ENCODE measurements around the gene FOXO6. TPM values are rescaled to one million over a fixed set of nuclear protein-coding genes. Genes with fewer than 3 reads are reported as not detected.

Gene FOXO6
- total and polyA plus RNA-seq, 2 donors from 2014 or later: 0.47 to 1.0 TPM

GRCh38 chr1:41382480-41383090, 21.4 kb downstream of the FOXO6 start:
- H3K27ac ChIP-seq (ENCODE audit: low read depth in 2 of 2, low read length in 2 of 2): peak overlapping the region; percentile 40 to 71
- H3K27me3 ChIP-seq (ENCODE audit: control insufficient read depth, insufficient read depth, low read length): peaks cover 12% of the 10 kb centered on the region
- no peak for FAIRE-seq
- H3K4me1 ChIP-seq (ENCODE audit: control insufficient read depth in 2 of 3, insufficient read depth in 2 of 3, low read depth in 1 of 3, low read length in 3 of 3): peaks cover 0 to 16% (median 7%) of the 10 kb centered on the region in 3 donors
- intact Hi-C loops (cut with DNase I): no loop called here
- peak overlapping the region in 2 of 3 donors; percentile 6 to 41 for H3K4me3 ChIP-seq (ENCODE audit: low read length in 3 of 3)
- H3K9me3 ChIP-seq (ENCODE audit: control insufficient read depth in 2 of 3, insufficient read depth in 1 of 3, low read length in 3 of 3): no peaks in the 10 kb centered on the region
- no peaks in the 10 kb centered on the region for H3K36me3 ChIP-seq (ENCODE audit: control insufficient read depth in 2 of 3, insufficient read depth in 3 of 3, low read length in 3 of 3)
- H3K9ac ChIP-seq (ENCODE audit: low read length in 3 of 3): no peak overlapping the region
- TF ChIP-seq CTCF (IDR thresholded peaks at IDR 0.05; ENCODE audit: borderline replicate concordance, extremely low read depth, insufficient read depth): no peak
- peak in 4 of 5 donors; percentile 56 to 87 (median 68) for DNase-seq

- H3K9ac ChIP-seq (ENCODE audit: low read length in 3 of 3): no peak overlapping the region
- H3K27me3 ChIP-seq (ENCODE audit: control insufficient read depth, insufficient read depth, low read length): peaks cover 12% of the 10 kb centered on the region
- peaks cover 4 to 20% (median 7%) of the 10 kb centered on the region in 3 donors for H3K4me1 ChIP-seq (ENCODE audit: control insufficient read depth in 2 of 3, insufficient read depth in 2 of 3, low read depth in 1 of 3, low read length in 3 of 3)
- no peaks in the 10 kb centered on the region for H3K9me3 ChIP-seq (ENCODE audit: control insufficient read depth in 2 of 3, insufficient read depth in 1 of 3, low read length in 3 of 3)
- H3K4me3 ChIP-seq (ENCODE audit: low read length in 3 of 3): peak overlapping the region in 2 of 3 donors; percentile 6 to 41
- H3K36me3 ChIP-seq (ENCODE audit: control insufficient read depth in 2 of 3, insufficient read depth in 3 of 3, low read length in 3 of 3): no peaks in the 10 kb centered on the region
- intact Hi-C loops (cut with DNase I): no loop called here
- FAIRE-seq (no peak), DNase-seq (peak in 2 of 5 donors; percentile 52 to 62)
- peak overlapping the region in 1 of 2 donors; percentile 71 for H3K27ac ChIP-seq (ENCODE audit: low read depth in 2 of 2, low read length in 2 of 2)
- TF ChIP-seq CTCF (IDR thresholded peaks at IDR 0.05; ENCODE audit: borderline replicate concordance, extremely low read depth, insufficient read depth): no peak
These were observed 22.0 kb downstream of the FOXO6 start for GRCh38 chr1:41383094-41383852.

GRCh38 chr1:41384579-41384978, 23.3 kb downstream of the FOXO6 start:
- Histone ChIP-seq H3K4me1 (ENCODE audit: control insufficient read depth in 2 of 3, insufficient read depth in 2 of 3, low read depth in 1 of 3, low read length in 3 of 3) (peaks cover 4 to 20% (median 7%) of the 10 kb centered on the region in 3 donors), H3K27me3 (ENCODE audit: control insufficient read depth, insufficient read depth, low read length) (peaks cover 12% of the 10 kb centered on the region)

More at GRCh38 chr1:41384579-41384978, 23.3 kb downstream of the FOXO6 start:
- Histone ChIP-seq H3K4me3 (ENCODE audit: low read length in 3 of 3) (no peak overlapping the region), H3K9me3 (ENCODE audit: control insufficient read depth in 2 of 3, insufficient read depth in 1 of 3, low read length in 3 of 3) (no peaks in the 10 kb centered on the region), H3K27ac (ENCODE audit: low read depth in 2 of 2, low read length in 2 of 2) (no peak overlapping the region), H3K9ac (ENCODE audit: low read length in 3 of 3) (no peak overlapping the region), H3K36me3 (ENCODE audit: control insufficient read depth in 2 of 3, insufficient read depth in 3 of 3, low read length in 3 of 3) (no peaks in the 10 kb centered on the region)
- no peak for TF ChIP-seq CTCF (IDR thresholded peaks at IDR 0.05; ENCODE audit: borderline replicate concordance, extremely low read depth, insufficient read depth)
- no peak for FAIRE-seq
- no peak for DNase-seq
- intact Hi-C loops (cut with DNase I): no loop called here

Measured in kidney (tissue), 14 donors.